MM.1S (cell line): Measurements from ENCODE around the gene ARHGEF5.

Experiments used
- DNase-seq: peaks from one replicate; pipeline ENCODE4 v3.0.0-alpha.2; 2015
- H2AFZ ChIP-seq: fragments of 300-600 bp; sonication (generic); 2 replicates; pipeline ENCODE4 v1.6.0; 2016; ENCODE audit warnings: antibody characterized with exemption, low read length
- H3F3A ChIP-seq: fragments of 300-600 bp; sonication (generic); 2 replicates; pipeline ENCODE4 v1.6.1; 2016; ENCODE audit warnings: mild to moderate bottlenecking, antibody characterized with exemption, low read length, moderate library complexity, mixed read lengths; ENCODE audit not compliant: insufficient read depth
- H3K27ac ChIP-seq: fragments of 300-600 bp; sonication (generic); 2 replicates; pipeline ENCODE4 v1.5.1; 2016; ENCODE audit warnings: mild to moderate bottlenecking, low read length
- H3K27me3 ChIP-seq: fragments of 300-600 bp; sonication (generic); replicated peaks from 2 replicates; pipeline ENCODE4 v1.6.0; 2016; ENCODE audit warnings: low read length; ENCODE audit not compliant: insufficient read depth
- H3K36me3 ChIP-seq: fragments of 300-600 bp; sonication (generic); replicated peaks from 2 replicates; pipeline ENCODE4 v1.6.1; 2016; ENCODE audit warnings: mild to moderate bottlenecking, low read length, mixed read lengths; ENCODE audit not compliant: insufficient read depth
- H3K4me1 ChIP-seq: fragments of 300-600 bp; sonication (generic); 2 replicates; pipeline ENCODE4 v1.6.1; 2016; ENCODE audit warnings: low read length, mixed read lengths
- H3K4me2 ChIP-seq: fragments of 300-600 bp; sonication (generic); 2 replicates; pipeline ENCODE4 v1.6.0; 2016; ENCODE audit warnings: low read depth, low read length
- H3K4me3 ChIP-seq: fragments of 300-600 bp; sonication (generic); 2 replicates; pipeline ENCODE4 v1.5.1; 2016; ENCODE audit warnings: low read length, mixed read lengths
- H3K79me2 ChIP-seq: fragments of 300-600 bp; sonication (generic); 2 replicates; pipeline ENCODE4 v1.6.1; 2016; ENCODE audit warnings: mixed run types, low read length, mixed read lengths
- H3K9ac ChIP-seq: fragments of 300-600 bp; sonication (generic); 2 replicates; pipeline ENCODE4 v1.6.1; 2016; ENCODE audit warnings: low read length, mixed read lengths
- H3K9me2 ChIP-seq: fragments of 300-600 bp; sonication (generic); replicated peaks from 2 replicates; pipeline ENCODE4 v1.6.1; 2016; ENCODE audit warnings: mild to moderate bottlenecking, low read length, mixed read lengths; ENCODE audit not compliant: insufficient read depth
- H3K9me3 ChIP-seq: fragments of 300-600 bp; sonication (generic); replicated peaks from 2 replicates; pipeline ENCODE4 v1.6.1; 2016; ENCODE audit warnings: mild to moderate bottlenecking, low read length, mixed read lengths; ENCODE audit not compliant: insufficient read depth
- H4K20me1 ChIP-seq: fragments of 300-600 bp; sonication (generic); 2 replicates; pipeline ENCODE4 v1.6.1; 2016; ENCODE audit warnings: mild to moderate bottlenecking, low read length, moderate library complexity, mixed read lengths; ENCODE audit not compliant: insufficient read depth
- EZH2 ChIP-seq: fragments of 300-600 bp; sonication (generic); optimal IDR thresholded peaks from 2 replicates; pipeline ENCODE3; 2017; ENCODE audit warnings: low read depth, mild to moderate bottlenecking, antibody characterized with exemption, low read length, mixed read lengths
- EZH2phosphoT487 ChIP-seq: fragments of 300-600 bp; sonication (generic); IDR thresholded peaks from 2 replicates; pipeline ENCODE4 v1.6.1; 2018; ENCODE audit warnings: antibody characterized with exemption, low read length
- TF ChIP-seq, protein P1 (sequence below): fragments of 300-600 bp; sonication (generic); IDR thresholded peaks from 2 replicates; pipeline ENCODE4 v1.5.1; 2016; ENCODE audit warnings: antibody characterized with exemption, low read length, mixed read lengths

The ARHGEF5 gene

DNA sequence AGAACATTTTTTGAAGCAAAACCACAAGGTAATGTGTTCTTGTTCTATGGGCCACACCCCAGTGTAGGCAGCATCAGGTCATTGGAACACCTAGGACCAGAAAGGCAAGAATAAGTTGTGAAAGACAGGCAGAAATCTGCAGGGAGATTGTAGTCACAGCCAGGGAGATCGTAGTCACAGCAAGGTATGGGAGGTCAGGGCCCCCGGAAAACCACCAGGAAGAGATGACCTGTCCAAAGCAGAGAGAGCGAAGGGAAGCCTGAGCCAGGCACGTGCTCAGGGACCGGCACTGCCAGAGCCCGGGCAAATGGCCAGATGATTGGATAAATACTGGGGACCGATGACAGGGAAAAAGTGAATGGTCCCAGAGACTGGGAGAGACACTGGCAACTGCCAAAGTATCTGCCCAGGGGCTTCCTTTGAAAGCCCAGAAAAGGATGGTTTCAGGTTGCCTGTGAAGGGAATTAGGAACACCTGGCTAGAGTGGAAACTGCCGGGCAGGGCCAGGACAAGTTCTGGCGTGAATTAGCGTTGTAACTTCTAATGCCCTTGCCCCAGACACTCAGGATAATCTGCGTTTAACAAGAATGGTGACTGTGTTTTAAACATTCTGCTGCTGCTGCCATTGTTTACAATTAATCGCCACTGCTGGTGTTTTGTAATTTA, 52.2 kb downstream of the ARHGEF5 start:
- no peaks in the 10 kb centered on the region for H3K79me2 ChIP-seq
- no peak overlapping the region for H3K9ac ChIP-seq
- H3F3A ChIP-seq = no peaks in the 10 kb centered on the region
- H3K4me2 ChIP-seq = no peak overlapping the region
- TF ChIP-seq EZH2phosphoT487 = no peak
- no peak for TF ChIP-seq EZH2
- TF ChIP-seq, protein P1, sequence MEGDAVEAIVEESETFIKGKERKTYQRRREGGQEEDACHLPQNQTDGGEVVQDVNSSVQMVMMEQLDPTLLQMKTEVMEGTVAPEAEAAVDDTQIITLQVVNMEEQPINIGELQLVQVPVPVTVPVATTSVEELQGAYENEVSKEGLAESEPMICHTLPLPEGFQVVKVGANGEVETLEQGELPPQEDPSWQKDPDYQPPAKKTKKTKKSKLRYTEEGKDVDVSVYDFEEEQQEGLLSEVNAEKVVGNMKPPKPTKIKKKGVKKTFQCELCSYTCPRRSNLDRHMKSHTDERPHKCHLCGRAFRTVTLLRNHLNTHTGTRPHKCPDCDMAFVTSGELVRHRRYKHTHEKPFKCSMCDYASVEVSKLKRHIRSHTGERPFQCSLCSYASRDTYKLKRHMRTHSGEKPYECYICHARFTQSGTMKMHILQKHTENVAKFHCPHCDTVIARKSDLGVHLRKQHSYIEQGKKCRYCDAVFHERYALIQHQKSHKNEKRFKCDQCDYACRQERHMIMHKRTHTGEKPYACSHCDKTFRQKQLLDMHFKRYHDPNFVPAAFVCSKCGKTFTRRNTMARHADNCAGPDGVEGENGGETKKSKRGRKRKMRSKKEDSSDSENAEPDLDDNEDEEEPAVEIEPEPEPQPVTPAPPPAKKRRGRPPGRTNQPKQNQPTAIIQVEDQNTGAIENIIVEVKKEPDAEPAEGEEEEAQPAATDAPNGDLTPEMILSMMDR = no peak
- no peaks in the 10 kb centered on the region for H3K4me1 ChIP-seq
- H3K4me3 ChIP-seq = no peak overlapping the region
- H3K27ac ChIP-seq = no peak overlapping the region
- H3K9me3 ChIP-seq = no peaks in the 10 kb centered on the region
- H3K36me3 ChIP-seq = no peaks in the 10 kb centered on the region
- no peaks in the 10 kb centered on the region for H3K27me3 ChIP-seq
- H3K9me2 ChIP-seq = no peaks in the 10 kb centered on the region
- no peak for DNase-seq
- H4K20me1 ChIP-seq = no peaks in the 10 kb centered on the region
- H2AFZ ChIP-seq = no peak overlapping the region

DNA sequence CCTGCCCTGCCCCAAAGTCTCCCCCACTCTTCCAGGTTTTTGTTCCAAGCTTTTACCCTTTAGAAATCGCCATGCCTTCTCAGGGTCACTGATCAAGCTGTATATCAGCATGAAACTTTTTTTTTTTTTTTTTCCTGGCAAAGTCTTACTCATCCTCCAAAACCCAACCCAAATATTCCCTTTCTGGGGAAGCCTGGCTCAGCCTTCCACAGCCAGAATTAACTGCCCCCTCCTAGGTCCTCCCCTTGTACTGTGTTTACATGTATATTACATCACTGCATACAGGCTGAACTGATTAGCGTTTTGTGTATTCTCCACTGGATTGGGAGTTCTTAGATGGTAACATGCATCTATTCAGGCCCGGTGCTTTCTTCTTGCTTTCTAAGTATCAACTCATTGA, 52.9 kb downstream of the ARHGEF5 start:
- TF ChIP-seq, protein P1 = no peak
- Histone ChIP-seq H4K20me1 (no peaks in the 10 kb centered on the region), H3F3A (no peaks in the 10 kb centered on the region), H3K27ac (no peak overlapping the region), H3K4me2 (no peak overlapping the region), H3K79me2 (no peaks in the 10 kb centered on the region), H3K4me3 (no peak overlapping the region), H3K9ac (no peak overlapping the region), H3K27me3 (no peaks in the 10 kb centered on the region), H3K36me3 (no peaks in the 10 kb centered on the region), H2AFZ (no peak overlapping the region), H3K4me1 (no peaks in the 10 kb centered on the region), H3K9me2 (no peaks in the 10 kb centered on the region), H3K9me3 (no peaks in the 10 kb centered on the region)
- DNase-seq = no peak

DNA sequence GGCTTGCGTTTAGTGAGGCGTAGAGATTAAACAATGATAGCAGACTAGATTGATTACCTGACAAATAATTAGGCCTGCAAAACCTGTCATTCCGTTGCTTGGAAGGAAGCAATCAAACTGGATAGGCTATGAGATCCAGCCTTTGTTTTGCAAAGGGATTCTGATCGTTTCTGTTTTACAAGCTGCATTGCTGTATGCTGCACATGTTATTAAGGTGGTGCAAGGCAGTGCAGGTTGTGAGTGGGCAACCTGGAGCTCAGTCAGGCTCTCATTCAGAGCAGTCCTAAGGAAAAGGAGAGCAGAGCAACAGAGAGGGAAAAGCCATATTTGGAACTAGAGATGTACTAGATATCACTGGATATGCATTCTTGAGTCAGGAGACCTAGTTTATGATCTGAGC, 55.2 kb downstream of the ARHGEF5 start:
- Histone ChIP-seq H3K9ac (no peak overlapping the region), H3K36me3 (no peaks in the 10 kb centered on the region), H3K9me3 (no peaks in the 10 kb centered on the region), H3K4me2 (no peak overlapping the region), H3K9me2 (no peaks in the 10 kb centered on the region), H3F3A (no peaks in the 10 kb centered on the region), H3K4me1 (no peaks in the 10 kb centered on the region), H3K79me2 (no peaks in the 10 kb centered on the region), H3K27ac (no peak overlapping the region), H2AFZ (no peak overlapping the region), H4K20me1 (no peaks in the 10 kb centered on the region), H3K4me3 (no peak overlapping the region), H3K27me3 (no peaks in the 10 kb centered on the region)
- TF ChIP-seq EZH2 (no peak), EZH2phosphoT487 (no peak)
- TF ChIP-seq, protein P1 = no peak
- DNase-seq = no peak
